Stimulated activated CD8-positive, alpha-beta memory T cell treated with anti-CD3 and anti-CD28 coated beads, Interleukin-15, amount 100 ng/mL, for 1 hour (primary cell): Measurements from ENCODE around the gene SARNP.

ENCODE experiments used
- DNase-seq: peaks from one replicate; pipeline ENCODE4 v3.0.0-alpha.2; 2020; ENCODE audit warnings: low read depth

SARNP gene

GRCh38 chr12:55724226-55724939 is 93.1 kb downstream of the SARNP start:
- peak; percentile 43 for DNase-seq

DNA sequence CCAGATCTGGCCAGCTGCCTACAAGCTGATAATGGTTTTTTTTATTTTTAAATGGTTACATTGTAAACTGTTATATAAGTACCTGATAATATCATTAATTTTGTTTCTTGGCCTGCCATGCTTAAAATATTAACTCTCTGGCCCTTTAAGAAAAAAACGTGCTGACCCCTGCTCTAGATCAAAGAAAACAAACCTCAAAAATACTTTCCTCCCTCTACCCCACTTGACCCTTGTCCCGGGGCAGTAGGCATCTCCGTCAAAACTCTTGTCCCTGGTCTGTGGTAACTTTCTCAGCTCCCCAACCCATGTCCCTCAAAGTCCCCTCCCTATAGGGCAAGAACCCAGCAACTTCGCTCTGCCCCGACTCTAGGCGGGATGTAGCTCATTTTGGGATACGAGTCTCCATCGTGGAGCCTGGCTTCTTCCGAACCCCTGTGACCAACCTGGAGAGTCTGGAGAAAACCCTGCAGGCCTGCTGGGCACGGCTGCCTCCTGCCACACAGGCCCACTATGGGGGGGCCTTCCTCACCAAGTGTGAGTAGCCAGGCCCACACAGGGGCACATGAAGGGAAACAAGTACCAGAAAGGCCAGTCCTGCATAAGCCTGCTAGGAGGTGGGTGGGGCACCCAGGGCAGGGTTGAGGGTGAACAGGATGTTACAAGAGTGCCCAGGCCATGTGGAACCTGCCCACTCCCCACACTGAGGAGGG is 93.9 kb downstream of the SARNP start:
- no peak for DNase-seq

DNA sequence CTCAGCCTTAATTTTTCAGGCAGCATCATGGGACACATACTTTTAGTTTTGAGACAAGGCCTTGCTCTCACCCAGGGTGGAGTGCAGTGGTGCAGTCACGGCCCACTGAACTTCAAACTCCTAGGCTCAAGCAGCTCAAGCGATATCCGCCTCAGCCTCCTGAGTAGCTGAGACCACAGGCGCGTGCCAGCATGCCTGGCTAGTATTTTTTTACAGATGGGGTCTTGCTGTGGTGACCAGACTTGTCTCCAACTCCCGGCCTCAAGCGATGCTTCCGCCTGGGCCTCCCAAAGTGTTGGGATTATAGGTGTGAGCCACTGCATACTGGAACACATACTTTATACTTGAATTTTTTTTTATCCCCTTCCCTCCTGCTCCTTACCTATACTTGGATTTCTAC is 94.6 kb downstream of the SARNP start:
- DNase-seq, result no peak

DNA sequence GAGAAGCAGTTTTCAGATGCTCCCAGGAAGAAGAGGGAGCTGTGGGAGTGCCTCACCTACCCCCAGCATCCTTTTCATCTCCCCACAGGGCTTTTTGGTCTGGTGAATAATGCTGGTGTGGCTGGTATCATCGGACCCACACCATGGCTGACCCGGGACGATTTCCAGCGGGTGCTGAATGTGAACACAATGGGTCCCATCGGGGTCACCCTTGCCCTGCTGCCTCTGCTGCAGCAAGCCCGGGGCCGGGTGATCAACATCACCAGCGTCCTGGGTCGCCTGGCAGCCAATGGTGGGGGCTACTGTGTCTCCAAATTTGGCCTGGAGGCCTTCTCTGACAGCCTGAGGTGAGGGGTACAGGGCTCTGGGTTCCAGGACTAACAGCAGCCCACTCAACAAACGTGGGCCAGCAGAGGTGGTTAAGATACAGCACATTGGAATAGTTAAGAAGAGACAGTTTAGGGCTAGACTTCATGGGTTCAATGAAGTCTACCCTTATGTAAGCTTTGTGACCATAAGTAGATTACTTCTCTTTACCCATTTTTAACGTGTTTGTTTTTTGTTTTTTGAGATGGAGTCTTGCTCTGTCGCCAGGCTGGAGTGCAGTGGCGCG is 95.8 kb downstream of the SARNP start:
- no peak for DNase-seq

DNA sequence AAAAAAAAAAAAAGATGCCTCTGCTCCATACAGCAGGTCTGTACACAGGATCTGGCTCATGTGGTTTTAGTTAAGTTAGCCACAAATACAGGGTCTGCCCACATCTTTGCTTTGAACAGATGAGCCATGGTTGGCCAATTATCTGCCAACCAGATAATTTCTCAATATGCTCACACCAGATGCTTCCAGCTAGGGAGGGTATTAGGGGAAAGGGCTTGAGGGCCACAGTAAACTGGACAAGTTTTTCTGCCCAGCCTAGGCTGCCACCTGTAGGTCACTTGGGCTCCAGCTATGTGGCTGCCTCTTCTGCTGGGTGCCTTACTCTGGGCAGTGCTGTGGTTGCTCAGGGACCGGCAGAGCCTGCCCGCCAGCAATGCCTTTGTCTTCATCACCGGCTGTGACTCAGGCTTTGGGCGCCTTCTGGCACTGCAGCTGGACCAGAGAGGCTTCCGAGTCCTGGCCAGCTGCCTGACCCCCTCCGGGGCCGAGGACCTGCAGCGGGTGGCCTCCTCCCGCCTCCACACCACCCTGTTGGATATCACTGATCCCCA is 96.6 kb downstream of the SARNP start:
- no peak for DNase-seq

DNA sequence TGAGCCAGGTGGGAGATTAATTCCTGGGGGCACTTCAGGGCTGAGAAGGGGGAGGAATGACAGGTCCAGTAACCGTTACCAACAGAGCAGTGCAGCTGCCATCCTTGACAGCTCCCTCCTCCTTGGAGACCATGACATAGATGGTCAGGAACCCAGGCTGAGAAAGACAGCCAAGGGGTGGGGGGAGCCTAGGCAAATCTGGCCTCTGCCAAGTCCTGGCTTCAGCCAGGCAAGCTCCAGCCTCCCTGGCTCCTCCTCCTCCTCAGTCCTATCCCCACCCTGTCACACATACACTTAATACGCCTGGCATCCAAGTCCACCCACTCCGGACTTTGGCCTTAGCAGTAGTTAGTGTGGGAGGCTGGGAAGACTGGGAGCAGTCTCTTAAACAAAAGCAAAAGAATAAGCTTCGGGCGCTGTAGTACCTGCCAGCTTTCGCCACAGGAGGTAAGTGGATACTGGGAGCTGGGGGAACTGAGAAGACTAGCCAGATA is 97.4 kb downstream of the SARNP start, which contains the start of gene RDH5:
RDH5 (plus strand) TSS at position 323 of the 494 bp plus-strand sequence. CDS start 792 bp downstream, outside the sequence.
- DNase-seq, result no peak

- no peak for DNase-seq
Measured at GRCh38 chr12:55719371-55719770, 98.2 kb downstream of the SARNP start.

DNA sequence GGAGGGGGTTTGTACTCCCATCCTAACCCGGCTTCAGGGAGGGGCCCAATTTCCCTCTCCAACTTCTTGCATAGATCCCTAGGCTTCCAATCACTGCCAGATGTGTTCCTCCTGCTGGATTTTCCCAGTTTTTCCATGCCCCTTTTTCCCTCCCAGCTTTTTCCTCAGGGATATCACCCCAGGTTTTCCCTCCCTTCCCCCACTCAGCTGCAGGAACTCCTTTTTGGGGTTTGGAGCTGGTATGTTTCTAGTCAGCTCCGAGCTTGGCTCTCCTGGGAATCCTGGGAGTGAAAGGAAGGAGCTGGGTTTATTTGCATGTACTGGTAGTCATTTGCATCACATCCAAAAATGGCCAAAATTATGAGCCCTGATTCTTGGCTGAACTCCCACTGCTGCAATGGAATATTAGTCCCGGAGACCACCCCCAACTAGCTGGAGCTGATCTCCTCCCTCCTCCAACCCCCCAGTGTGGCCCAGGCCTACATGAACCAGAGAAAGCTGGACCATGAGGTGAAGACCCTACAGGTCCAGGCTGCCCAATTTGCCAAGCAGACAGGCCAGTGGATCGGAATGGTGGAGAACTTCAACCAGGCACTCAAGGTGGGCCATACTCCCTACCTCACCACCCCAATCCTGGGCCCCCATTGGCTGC is 98.8 kb downstream of the SARNP start:
- DNase-seq, result no peak

GRCh38 chr12:55718015-55718414 is 99.5 kb downstream of the SARNP start:
- DNase-seq, result no peak

- no peak for DNase-seq
Measured at GRCh38 chr12:55717011-55718007, 100.2 kb downstream of the SARNP start.

- DNase-seq, result no peak
Measured at GRCh38 chr12:55716582-55716957, 101.0 kb downstream of the SARNP start.

GRCh38 chr12:55715833-55716581 is 101.5 kb downstream of the SARNP start, which contains the start of gene BLOC1S1:
Gene BLOC1S1, plus strand, starts transcription at chr12:55716046. Its CDS starts 6 bp downstream, at chr12:55716052.
- DNase-seq, result peak; percentile 84

GRCh38 chr12:55715169-55715764 is 102.3 kb downstream of the SARNP start:
- no peak for DNase-seq

- no peak for DNase-seq
Measured at GRCh38 chr12:55713721-55714120, 103.8 kb downstream of the SARNP start.

GRCh38 chr12:55712700-55713415 is 104.7 kb downstream of the SARNP start:
- no peak for DNase-seq

DNA sequence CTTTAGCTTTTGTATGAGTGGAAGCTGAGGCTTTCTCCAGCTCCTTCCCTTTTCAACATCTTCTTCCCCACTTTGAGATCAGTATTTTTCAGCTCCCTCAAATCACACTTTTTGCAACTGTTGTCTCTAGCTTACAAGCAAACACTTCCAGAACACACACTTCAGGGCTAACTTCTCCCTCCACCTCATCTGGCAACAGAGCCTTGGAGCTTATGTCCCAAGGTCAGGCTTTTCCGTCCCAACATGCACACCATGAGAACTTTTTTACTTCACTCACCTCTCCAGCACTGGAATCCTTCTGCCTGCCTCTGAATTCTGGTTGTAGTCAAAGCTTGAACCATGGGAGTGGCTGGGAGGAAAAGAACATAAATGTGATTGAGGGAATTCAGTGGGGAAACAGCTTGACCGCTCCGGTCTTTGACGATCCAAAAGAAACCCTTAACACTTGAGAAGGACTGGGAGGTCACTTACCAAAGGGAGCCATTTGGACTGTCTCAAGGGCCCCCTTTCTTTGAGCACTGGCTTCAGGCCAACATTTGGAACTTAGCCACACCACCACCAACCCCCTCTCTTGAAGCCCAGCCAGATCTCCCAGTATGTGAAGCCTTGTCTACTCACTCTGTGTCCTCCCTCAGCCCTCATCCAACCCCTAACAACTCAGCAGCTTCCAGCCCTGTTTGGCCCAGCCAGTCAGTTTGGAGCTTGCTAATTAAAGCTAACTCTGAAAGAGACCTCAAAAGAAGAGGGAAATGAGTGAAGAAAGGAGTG is 105.6 kb downstream of the SARNP start:
- DNase-seq, result no peak

GRCh38 chr12:55708695-55709233 is 108.8 kb downstream of the SARNP start:
- no peak for DNase-seq
